Left lobe of liver (tissue), 2 donors: ENCODE results near the gene ETS1. TPM values are rescaled to one million over a fixed set of nuclear protein-coding genes. Genes with fewer than 3 reads are reported as not detected.
A peak's percentile ranks its signal among the peaks of the same experiment; 100 is the strongest.

Experiments
- ATAC-seq: fragments of 200-7000 bp; cut with Tn5 transposase; one replicate; pipeline ENCODE4 v1.9.1; 2020; ENCODE audit warnings: mild to moderate bottlenecking, moderate library complexity
- DNase-seq: peaks from one replicate; pipeline ENCODE4 v3.0.0-alpha.2; 2020; ENCODE audit warnings: low spot score
- total RNA-seq: library from RNA; stranded (reverse); gene quantifications from one replicate; pipeline ENCODE4 v1.2.1, GENCODE V29; 2021
- donor health status: DM: no; HTN: no; CAD: no; lungs with moderate emphysema.
- donor health status: DM: no; HTN: yes; CAD: no.

ETS1 gene
- total RNA-seq, 1 donor from 2014 or later = 20.2 TPM

DNA sequence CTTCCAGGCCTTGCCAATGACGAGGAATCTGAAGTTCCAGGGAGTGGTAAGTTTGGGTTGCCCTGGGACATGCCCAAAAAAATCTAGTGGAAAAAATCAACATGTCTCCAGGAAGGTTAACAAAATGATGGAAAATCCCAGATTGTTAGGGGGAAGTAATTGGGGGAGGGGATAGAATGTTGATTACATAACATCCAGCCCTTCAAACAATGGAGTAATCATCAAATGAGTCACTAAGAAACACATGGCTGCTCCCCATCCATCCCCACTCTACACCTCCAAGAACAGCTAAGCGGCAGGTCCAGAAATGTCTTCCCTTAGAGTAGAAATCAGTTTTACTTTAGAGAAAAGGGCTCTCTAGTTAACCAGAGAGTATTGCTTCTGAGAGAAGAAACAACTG is 94.9 kb downstream of the ETS1 start:
- ATAC-seq = no peak
- DNase-seq = no peak

DNA sequence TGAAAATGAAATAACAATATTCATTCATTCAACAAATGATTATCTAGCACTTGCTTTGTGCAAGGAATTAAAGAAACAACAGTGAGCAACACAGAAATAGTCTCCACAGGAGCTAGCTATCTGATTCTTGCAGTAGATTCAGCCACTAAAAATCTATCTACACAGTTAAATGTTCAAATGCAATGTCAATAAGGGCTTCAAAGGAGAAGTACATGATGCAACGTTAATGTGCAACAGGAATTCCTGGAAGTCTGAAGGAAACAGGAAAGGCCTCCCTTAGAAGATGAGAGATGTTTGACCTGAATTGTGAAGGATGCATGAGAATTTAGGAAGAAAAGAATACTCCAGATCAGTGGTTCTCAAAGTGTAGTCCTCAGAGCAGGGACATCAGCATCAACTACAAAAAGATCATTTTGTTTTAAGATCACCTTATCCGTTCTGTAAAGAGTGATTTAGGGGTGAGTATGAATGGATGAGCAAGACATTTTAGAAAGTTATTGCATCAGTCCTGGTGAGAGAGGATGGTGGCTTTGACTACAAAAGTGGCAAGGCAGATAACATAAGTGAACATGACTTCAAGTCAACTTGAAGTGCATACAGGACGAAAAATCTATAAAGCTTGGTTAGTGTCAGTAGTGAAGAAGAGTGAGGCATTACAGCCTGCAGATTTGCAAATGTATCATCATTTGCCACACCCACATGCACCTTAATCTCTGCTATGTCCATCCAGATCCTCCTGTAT is 96.0 kb downstream of the ETS1 start:
- DNase-seq (no peak), ATAC-seq (no peak)

DNA sequence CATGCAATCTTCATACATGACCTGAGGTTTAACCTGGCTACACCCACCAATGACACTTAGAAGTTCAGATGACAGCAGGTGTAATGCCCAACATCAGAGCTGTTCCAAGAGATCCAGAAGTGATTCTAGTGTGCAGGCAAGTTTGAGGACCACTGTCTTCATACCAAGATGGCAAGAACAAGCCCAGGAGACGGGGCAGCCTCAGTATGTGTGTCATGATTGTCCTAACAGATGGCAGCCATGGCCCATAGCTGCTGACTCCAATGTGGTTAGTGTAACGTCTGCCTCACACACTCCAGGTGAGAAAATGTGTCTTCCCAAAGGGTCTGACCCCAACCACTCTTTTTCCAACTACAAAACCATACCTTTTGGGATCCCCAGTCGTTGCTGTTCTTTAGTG is 97.3 kb downstream of the ETS1 start:
- ATAC-seq (no peak), DNase-seq (no peak)

DNA sequence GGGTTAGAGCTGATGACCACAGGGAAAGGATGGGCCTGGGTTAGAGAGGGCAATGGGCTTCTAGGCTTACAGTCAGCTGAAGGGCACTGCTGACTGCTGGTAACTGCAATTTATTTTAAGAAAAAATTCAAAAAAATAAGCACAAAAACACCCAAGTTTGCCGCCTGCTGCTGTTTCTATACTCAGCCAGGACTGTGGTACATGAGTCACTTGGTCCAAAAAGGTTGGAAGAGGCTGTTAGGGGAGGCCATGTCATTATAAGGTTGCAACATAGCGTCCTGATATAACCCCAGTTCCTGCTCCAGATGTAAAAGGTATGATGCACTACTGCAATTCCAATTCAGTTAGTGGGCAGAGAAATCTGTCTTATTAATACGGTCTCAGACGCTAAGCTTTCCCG is 98.9 kb downstream of the ETS1 start:
- ATAC-seq = peak; percentile 71
- DNase-seq = no peak

DNA sequence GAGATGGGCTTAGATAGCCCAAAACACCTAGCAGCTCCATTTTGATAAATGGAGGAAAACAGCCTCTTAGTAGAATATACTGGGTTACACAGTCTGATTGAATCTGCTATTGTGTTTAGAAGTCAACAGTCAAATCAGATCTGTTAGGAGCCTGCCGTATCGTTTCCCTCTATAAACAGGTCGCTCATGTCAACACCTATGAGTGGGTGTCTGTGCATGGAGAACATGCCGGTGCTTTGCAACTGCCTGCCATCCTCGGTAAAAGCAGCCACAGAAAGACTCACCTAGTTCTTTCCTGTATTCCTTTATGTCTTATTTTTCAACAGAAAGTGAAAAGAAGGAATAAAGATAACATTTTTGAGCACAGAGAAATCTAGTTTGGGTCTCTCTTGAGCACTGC is 99.4 kb downstream of the ETS1 start:
- ATAC-seq (no peak), DNase-seq (no peak)

DNA sequence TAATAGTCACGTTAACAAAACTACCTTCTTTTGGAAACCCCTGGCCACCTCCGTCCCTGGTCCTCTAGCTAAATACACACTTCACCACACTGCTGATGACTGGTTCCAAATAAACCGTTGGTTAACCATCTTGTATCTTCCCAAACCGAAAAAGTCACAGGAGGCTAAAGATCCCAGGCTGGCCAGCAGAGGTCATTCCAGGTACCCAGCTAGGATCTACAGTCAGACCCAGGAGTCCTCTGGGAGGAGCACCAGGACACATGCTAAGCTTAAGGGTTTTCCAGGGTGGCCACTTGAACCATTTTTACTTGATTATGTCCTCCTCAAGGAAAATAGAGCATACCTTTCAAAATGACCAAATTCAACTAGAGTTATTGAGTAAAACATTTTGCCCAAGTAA is 103.2 kb downstream of the ETS1 start:
- DNase-seq = no peak
- peak; percentile 91 for ATAC-seq

DNA sequence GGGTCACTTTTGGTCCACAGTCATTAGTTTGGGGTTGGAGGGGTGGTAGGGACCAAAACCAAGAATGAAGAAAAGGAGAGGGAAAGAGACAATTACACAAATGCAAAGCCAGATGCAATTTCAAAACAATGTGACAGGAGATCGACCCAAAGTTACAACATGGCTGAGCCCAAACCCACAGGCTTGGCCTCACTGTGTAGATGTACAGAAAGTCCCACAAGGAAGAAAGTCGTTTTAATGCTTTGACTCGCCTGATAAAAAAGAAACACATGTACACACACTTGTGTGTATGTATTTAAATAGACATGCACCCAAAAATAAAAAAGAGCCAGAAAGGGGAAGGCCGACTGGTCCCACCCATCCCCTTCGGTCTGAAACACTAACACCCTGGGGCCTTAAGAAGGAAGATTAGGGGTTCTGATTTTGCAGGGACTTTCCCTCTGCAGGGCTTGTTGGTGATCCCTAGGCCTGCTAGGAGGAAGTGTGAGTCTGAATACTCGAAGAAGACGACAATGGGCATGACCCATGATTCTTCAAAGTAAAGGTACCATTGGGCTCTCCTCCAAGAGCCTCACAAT is 104.1 kb downstream of the ETS1 start:
- DNase-seq (no peak), ATAC-seq (no peak)

DNA sequence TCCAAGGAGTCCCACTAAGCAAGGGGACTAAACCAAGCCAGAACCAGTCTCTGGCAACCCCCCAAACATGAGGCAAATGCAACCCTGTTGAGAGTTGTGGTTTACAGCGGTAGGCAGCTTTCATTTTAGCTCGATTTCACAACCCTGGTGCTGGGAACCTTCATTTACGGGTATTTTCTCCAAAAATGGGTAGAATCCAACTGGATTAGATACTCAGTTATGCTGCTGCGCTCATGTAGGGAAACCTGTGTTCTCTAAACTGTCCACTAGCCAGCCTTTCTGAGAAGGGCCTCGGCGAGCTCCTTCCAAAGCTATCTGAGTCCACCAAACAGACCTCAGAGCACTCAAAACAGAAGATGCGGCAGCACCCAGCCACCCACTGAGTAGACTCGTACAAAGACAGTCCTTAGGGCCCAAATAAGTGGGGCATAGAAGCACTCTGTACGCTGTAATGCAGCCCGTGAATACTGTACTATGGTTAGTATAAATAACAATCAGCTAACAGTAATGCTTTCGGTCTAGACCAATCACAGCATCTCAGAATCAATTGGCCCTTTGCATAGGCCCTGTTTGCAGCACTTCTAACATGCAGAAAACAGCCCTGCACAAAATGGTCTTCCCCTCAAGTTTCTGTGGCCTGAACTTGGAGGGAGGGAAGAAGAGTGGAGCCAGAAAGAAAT is 104.7 kb downstream of the ETS1 start:
- DNase-seq = no peak
- ATAC-seq = no peak

DNA sequence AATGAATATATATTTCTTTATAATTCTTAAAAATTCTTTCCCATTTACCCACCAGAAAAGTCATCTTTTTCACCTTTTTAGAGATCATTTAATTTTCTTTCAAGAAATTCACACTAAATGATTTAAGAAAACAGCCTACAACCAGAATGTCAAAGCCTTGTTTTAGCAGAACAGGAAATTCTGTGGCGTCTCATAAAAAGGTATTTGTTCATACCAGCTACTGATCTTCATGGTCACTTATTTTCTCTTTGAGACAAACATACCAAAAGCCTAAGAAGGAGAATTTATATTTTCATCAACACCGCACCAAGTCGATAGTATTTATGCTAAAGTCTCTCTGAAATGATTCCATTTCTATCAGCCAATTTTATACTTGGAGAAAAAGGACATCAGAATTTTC is 105.3 kb downstream of the ETS1 start:
- ATAC-seq (no peak), DNase-seq (no peak)

DNA sequence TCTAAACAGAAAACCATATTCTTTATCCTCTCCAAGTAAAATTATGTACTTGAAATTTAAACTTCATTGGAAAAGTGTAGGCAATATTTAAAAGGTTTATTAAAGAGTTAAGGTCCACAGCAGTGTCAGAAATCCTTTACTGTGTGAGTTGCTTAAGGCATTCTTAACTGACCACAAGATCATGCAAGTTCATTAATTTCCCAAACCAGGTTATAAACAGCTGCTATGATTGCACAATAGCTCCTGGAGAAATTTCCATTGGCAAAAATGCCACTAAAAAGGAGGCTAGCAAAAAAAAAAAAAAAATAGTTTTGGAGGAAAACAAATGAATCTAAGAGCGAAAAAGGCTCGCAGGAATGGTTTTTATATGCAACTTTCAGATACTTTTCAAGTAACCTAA is 106.2 kb downstream of the ETS1 start:
- ATAC-seq = peak; percentile 32
- DNase-seq = no peak

DNA sequence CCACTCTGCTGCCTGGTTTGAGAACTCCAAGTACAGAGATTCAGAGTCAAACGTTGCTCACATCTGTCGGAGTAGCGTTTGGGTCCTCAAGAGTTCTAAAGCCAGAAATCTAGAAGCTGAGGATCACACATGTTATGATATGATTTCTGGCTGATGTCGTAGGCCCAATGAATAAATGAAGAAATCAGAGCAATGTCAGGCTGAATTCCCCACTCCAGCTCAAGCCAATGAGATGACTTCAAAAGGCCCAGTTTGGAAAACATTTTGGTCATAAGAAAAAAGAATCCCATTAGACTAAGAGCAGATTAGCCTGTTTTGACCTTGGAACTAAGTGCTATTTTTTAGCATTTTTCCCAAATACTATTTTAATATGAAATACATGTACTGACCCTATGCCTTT is 106.7 kb downstream of the ETS1 start:
- no peak for ATAC-seq

DNA sequence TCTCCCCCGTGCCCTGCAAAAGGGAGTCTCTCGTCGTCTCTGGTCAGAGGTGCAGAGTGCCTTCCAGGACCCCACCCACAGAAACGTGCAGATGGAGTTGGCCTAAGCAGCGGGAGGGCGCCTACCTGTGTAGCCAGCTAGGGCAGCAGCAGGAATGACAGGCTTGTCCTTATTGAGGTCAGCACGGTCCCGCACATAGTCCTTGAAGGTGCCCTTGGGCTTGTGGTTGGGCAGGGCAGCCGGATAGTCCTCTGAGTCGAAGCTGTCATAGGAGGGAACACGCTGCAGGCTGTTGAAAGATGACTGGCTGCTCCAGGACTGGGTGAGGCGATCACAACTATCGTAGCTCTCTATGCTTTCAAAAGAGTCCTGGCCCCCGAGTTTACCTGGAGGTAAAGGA is 107.3 kb downstream of the ETS1 start:
- DNase-seq (no peak), ATAC-seq (no peak)

More for the DNA sequence above, 106.7 kb downstream of the ETS1 start:
- DNase-seq = no peak

DNA sequence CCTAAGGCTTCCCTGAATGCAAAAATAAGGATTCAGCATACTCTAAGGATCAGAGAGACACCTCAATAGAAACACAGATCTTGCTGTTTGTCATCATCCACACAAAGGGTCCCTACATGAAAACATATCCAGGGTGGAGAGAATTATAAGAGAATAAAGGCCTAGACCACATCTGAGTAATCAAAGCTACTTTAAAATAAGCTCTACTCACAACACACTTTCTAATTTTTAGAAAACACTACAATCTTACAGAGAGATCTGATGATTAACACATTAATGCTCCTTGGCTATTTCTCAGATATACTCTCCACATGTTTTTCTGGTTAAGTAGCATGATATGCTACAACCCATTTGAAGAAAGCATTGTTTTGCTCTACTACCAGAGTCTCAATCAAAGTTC is 108.2 kb downstream of the ETS1 start:
- DNase-seq (no peak), ATAC-seq (no peak)

DNA sequence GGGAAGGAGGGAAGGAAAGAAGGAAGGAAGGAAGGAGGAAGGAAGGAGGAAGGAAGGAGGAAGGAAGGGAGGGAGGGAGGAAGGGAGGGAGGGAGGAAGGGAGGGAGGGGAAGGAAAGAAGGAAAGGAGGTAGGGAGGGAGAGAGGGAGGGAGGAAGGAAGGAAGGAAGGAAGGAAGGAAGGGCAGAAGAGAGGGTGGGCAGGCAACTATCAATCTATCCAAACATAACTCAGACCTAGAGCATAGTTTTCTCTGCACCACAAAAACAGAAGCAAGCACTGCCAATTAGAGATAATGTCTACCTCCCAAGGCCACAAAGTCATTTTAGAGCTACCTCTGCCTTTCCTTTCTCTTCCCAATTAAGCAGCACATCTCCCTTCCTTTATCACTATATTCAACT is 109.1 kb downstream of the ETS1 start:
- DNase-seq (no peak), ATAC-seq (no peak)

DNA sequence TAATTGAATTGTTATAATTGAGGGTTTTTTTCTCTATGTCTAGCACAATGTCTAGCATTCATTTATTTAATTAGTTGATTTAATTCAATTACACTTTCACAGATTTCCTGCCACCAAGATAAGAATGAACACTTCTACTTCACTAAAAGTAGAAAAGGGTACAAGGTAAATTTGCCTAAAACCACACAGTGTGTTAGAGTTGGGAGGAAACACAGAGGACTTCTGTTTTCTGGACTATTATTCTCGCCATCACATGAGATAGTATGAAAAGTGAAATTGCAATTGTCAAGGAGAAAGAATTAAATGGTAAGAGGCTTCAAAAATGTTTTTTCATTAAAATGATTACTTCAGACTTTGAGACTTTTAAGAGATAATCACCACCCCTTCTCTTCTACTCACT is 109.5 kb downstream of the ETS1 start:
- no peak for DNase-seq
- no peak for ATAC-seq

DNA sequence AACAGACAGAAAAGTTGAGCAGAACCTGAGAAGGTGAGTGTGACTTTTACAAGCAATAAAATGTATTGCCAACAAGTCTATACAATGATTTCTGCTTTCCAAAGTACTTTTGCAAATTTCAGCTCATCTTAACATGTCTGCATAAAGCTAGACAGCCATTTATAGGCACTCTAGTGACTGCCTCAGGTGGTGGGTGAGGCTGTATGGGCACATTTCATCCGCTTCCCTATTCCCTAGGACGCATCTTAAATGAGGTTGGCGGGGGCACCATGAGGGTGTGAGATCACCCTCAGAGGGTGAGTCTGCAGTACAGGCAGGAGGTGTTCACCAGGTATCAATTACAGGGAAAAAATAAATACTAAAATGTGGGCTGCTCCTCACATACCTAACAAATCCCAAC is 110.1 kb downstream of the ETS1 start:
- ATAC-seq (no peak), DNase-seq (no peak)

DNA sequence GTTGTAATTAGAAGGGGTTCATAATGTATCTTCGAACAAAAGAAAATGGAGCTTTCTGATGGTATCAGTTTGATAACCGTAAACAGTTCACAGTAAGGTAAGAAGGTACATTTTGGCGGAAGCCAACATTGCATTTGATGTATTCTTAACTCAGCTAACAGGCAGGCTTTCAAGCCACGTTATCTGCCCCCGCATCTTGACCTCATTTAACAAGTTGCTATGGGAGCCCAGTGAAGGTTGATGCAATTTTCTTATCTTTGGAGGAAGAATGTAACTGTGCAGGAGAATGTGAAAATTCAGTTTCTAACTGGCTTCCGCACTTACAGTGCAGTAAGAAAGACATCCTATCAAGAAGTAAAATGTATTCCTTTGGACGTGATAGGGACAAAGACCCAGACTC is 110.6 kb downstream of the ETS1 start:
- ATAC-seq = no peak
- no peak for DNase-seq

DNA sequence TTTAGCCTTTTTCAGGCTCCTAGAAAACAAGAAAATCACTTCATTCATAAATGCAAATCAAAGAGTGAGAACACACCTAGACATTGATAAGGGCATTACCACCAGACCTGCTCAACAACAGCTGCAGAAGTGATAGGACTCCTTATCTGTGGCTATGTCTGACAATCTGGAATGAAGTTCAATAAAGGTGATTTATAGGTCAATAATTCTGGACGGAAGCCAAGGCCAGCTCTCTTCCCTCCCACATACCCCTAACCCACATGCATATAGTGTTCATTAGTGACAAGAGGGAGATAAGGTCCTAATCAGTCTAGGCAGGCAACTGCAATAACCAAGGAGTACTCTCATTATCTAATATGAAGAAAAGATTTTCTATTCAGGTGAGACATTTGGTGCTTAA is 111.3 kb downstream of the ETS1 start:
- DNase-seq (no peak), ATAC-seq (no peak)

DNA sequence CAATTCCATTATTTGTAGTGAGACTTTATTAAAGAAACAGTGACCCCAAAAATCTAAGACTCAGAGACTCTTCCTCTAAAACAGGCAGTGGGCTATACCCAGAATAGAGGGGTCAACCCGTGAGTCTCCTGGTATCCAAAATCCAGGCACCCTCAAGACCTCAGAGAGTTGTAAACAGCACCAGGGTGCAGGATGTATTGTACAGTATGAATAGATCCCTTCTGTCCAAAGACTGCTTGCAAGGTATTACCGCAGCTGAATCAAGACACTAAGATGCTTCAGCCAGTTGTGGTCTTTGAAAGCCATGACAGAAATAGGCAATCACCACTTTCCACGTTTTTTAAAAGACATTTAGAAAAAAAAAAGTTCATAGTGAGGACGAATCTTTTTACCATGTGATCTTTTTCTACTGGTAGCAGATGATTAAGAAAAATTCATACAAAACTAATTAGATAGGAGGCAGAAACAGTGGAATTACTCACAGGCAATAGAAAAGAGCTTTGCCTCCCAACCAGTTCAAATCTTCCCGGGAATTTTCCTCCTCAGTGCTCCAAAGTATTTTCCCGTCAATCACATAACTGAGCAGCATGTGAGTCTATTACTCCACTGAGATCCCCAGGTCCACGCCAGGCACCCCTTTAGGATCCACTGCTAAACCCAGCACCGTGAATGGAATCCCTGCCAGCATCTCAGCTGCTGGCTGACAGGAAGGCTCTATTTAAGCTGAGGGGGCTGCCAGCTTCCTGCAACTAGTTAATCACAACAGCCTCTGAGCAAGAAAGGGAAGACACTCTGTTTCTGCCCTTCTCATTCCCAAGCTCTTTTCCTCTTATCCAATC is 113.1 kb downstream of the ETS1 start:
- DNase-seq (no peak), ATAC-seq (no peak)

DNA sequence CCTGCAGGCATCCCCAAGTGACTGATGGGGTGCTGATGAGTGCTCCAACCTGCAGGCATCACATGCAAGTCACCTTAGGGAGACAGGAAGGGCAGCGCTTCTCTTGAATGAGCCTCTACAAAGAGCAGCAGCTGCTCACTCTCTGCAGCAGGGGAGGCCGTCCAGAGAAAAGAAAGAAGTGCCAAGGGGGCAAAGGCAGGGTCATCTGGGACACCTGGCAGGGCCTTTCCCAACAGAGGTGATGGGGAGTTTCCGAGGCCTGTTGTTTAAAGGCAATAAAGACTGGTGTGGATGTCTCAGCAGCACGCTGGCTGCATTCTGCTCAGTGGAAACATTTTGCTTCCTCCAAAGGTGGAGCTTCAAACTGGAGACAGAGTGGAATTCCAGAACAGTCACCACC is 113.7 kb downstream of the ETS1 start:
- no peak for DNase-seq
- ATAC-seq = no peak
